HepG2 (cell line): ENCODE data around the gene IFI35. TPM values are rescaled to one million over a fixed set of nuclear protein-coding genes. Genes with fewer than 3 reads are reported as not detected.
A peak's percentile ranks its signal among the peaks of the same experiment; 100 is the strongest.

Experiments used
- CENPT ChIP-seq: sonication (generic); formaldehyde crosslinking; IDR thresholded peaks from 2 replicates; pipeline ENCODE4 v1.8.0; 2022; ENCODE audit warnings: low read depth, mild to moderate bottlenecking, moderate library complexity, missing genetic modification reagents
- DZIP1 ChIP-seq: sonication (generic); formaldehyde crosslinking; IDR thresholded peaks from 2 replicates; pipeline ENCODE4 v1.5.0; 2020; ENCODE audit warnings: mild to moderate bottlenecking, missing genetic modification reagents
- HDAC2 ChIP-seq: sonication (generic); formaldehyde crosslinking; IDR thresholded peaks from 2 replicates; pipeline ENCODE4 v1.4.0; 2020; ENCODE audit warnings: missing genetic modification reagents
- HES4 ChIP-seq: sonication (generic); formaldehyde crosslinking; IDR thresholded peaks from 2 replicates; pipeline ENCODE4 v1.9.0; 2021; ENCODE audit warnings: mild to moderate bottlenecking, missing genetic modification reagents, borderline replicate concordance
- IKZF4 ChIP-seq: sonication (generic); formaldehyde crosslinking; IDR thresholded peaks from 2 replicates; pipeline ENCODE4 v1.5.1; 2020; ENCODE audit warnings: borderline replicate concordance, mild to moderate bottlenecking, low read depth, missing genetic modification reagents; ENCODE audit errors: not compliant biosample characterization
- MTA1 ChIP-seq: sonication (generic); formaldehyde crosslinking; IDR thresholded peaks from 2 replicates; pipeline ENCODE4 v1.4.0; 2020; ENCODE audit warnings: missing genetic modification reagents, mild to moderate bottlenecking, borderline replicate concordance
- SATB2 ChIP-seq: sonication (generic); formaldehyde crosslinking; IDR thresholded peaks from 2 replicates; pipeline ENCODE4 v1.5.0; 2020; ENCODE audit warnings: missing genetic modification reagents
- SOX6 ChIP-seq, 2 experiments: fragments of 450-650 bp in 1 of 2; sonication (generic) in 1 of 2; formaldehyde crosslinking in 1 of 2; IDR thresholded peaks; 2 replicates each; pipeline versions ENCODE4 v1.4.0 to v1.6.1; 2017 to 2020; ENCODE audit warnings: antibody characterized with exemption in 1 of 2, mild to moderate bottlenecking in 1 of 2, missing genetic modification reagents in 1 of 2
- SSRP1 ChIP-seq: IDR thresholded peaks from 2 replicates; pipeline ENCODE4 v1.6.1; 2016; ENCODE audit warnings: control low read depth
- ZBTB26 ChIP-seq: IDR thresholded peaks from 2 replicates; pipeline ENCODE4 v1.6.1; 2016; ENCODE audit warnings: missing compliant biosample characterization, missing genetic modification reagents, borderline replicate concordance
- ZHX1 ChIP-seq: sonication (generic); formaldehyde crosslinking; IDR thresholded peaks from 2 replicates; pipeline ENCODE4 v1.8.1; 2022; ENCODE audit warnings: low read depth, mild to moderate bottlenecking, missing genetic modification reagents
- ZNF260 ChIP-seq: sonication (generic); formaldehyde crosslinking; IDR thresholded peaks from 2 replicates; pipeline ENCODE4 v1.4.0; 2020; ENCODE audit warnings: missing genetic modification reagents, low read depth, mild to moderate bottlenecking, borderline replicate concordance
- ZNF335 ChIP-seq: sonication (generic); formaldehyde crosslinking; IDR thresholded peaks from 2 replicates; pipeline ENCODE4 v1.4.0; 2020; ENCODE audit warnings: missing genetic modification reagents
- ZNF383 ChIP-seq: sonication (generic); formaldehyde crosslinking; IDR thresholded peaks from 2 replicates; pipeline ENCODE4 v1.4.0; 2020; ENCODE audit warnings: missing genetic modification reagents, mild to moderate bottlenecking, borderline replicate concordance
- ZNF598 ChIP-seq: sonication (generic); formaldehyde crosslinking; IDR thresholded peaks from 2 replicates; pipeline ENCODE4 v1.5.1; 2020; ENCODE audit warnings: mild to moderate bottlenecking, missing genetic modification reagents, borderline replicate concordance
- ZNF687 ChIP-seq: sonication (generic); formaldehyde crosslinking; IDR thresholded peaks from 2 replicates; pipeline ENCODE4 v1.5.1; 2020; ENCODE audit warnings: mild to moderate bottlenecking, missing genetic modification reagents, moderate library complexity
- ZNF768 ChIP-seq: sonication (generic); formaldehyde crosslinking; IDR thresholded peaks from 2 replicates; pipeline ENCODE4 v1.4.0; 2020; ENCODE audit warnings: missing genetic modification reagents
- polyA plus RNA-seq, 8 experiments: library from polyadenylated mRNA; depleted of rRNA in 3 of 8; stranded (reverse) in 7 of 8; unstranded in 1 of 8; fragments of >200 nt; fragmentation: Illumina TruSeq in 4 of 8; extraction: Trizol in 4 of 8; gene quantifications; 2 replicates each; pipeline versions ENCODE4 v1.2.1 to v1.2.3, GENCODE V29; 2011 to 2016; ENCODE audit warnings: low read depth in 4 of 8, missing spikeins in 1 of 8, mixed read lengths in 1 of 8; ENCODE audit not compliant: insufficient read depth in 1 of 8
- total RNA-seq, 5 experiments: library from RNA; depleted of rRNA; stranded (reverse); fragments of >200 nt; fragmentation: Illumina TruSeq; extraction: Trizol; gene quantifications; 2 replicates each; pipeline ENCODE4 v1.2.3, GENCODE V29; 2016; ENCODE audit warnings: low read depth in 1 of 5

IFI35 gene
- total and polyA plus RNA-seq, 2 of the 13 experiments (the other 11 are each of a cell fraction or from before 2014, with no cell fraction given): 28.9 to 38.1 TPM

GRCh38 chr17:43028221-43028861 lies 21.8 kb downstream of the IFI35 start (continued):
- TF ChIP-seq DZIP1 (CRISPR knock-in tag) (0 out of 2 replicates have a peak, but pooled peaks have one; percentile 44), ZNF260 (0 out of 2 replicates have a peak, but pooled peaks have one; percentile 74), ZBTB26 (CRISPR knock-in tag) (no peak), ZHX1 (CRISPR knock-in tag) (peak; percentile 31; the same call in 1 of the 2 replicates), CENPT (CRISPR knock-in tag) (peak; percentile 21; the same call in 1 of the 2 replicates), ZNF598 (CRISPR knock-in tag) (peak; percentile 30; the same call in 1 of the 2 replicates), ZNF687 (CRISPR knock-in tag) (peak; percentile 85), IKZF4 (peak; percentile 59), ZNF383 (CRISPR knock-in tag) (no peak), ZNF335 (CRISPR knock-in tag) (no peak), MTA1 (peak; percentile 63; the same call in 1 of the 2 replicates), SSRP1 (CRISPR knock-in tag) (0 out of 2 replicates have a peak, but pooled peaks have one; percentile 75), SATB2 (CRISPR knock-in tag) (no peak), ZNF768 (CRISPR knock-in tag) (no peak), HES4 (CRISPR knock-in tag) (0 out of 2 replicates have a peak, but pooled peaks have one; percentile 62), HDAC2 (CRISPR knock-in tag) (peak; percentile 40; the same call in 1 of the 2 replicates), SOX6 (IDR thresholded peaks at IDR 0.05) (no peak), SOX6 (CRISPR knock-in tag; IDR thresholded peaks at IDR 0.05) (peak; percentile 74)
